ENCODE data around the gene HSPA5. TPM values are rescaled to one million over a fixed set of nuclear protein-coding genes. Genes with fewer than 3 reads are reported as not detected.
A peak's percentile ranks its signal among the peaks of the same experiment; 100 is the strongest.

HSPA5 gene
- total and polyA plus RNA-seq, 8 donors = 270 to 479 (median 334) TPM

DNA sequence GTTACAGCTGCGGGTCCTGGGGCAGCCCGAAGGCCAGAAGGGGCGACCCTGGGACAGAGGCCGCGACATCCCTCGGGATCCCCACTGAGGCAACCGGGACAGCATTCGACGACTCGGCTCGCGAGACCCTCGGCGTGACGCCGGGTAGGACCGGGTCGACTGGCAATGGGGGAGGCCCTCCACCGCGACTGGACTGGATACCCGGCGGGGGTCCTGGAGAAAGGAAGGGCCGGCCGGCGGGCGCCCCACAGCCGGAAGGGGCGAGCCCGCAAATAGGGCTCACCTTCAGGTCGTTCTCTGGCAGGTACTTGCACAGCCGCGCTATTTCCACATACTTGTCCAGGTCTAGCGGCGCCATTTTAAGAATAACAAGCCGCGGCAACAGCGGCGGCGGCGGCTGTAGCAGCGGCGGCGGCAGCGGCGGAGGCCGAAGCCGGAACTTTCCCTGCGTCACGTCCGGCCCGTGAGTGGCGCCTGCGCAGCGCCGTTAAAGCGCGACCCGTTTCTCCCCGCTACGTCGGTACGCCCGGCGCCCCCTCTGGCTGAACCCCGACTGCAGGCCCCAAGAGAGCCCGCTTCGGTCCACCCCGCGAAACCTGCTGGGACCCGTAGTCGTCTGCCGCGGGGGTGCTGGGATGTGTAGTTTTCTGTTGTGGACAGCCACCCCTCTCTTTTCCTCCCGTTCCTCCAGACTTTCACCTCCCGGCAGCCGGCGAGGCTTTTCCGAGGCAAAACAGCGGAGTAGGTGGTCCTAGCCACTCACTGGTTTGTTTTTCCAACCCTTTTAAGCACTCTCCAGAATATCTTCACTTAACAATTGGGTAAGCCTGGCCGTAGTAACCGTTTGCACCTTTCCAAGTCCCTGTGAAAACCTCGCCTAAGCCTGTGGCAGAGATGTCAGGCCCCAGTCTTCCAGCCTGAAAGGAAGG is 51.5 kb downstream of the HSPA5 start, which contains the start of gene PPP6C:
TSS of gene PPP6C (minus strand) at position 443 of the 929 bp plus-strand sequence. CDS start at position 358, 85 bp downstream.
- intact Hi-C loops (cut with DNase I) = no loop called here

DNA sequence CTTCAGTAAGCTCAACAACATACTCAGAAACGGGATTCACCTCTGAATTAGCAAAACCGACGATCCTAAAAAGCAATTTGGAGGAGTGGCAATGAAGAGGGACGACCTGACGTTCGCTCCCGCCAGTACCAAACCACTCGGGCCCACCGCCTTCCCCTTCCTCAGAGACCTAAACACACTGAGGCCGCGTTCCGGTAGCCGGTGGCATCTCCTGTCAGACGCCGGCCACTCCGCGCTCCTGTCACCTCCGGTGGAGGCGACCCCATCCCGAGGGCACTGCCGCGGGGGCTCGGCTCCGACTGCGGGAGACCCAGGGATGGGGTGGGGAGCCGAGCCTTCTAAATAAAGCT is 52.2 kb downstream of the HSPA5 start:
- peak overlapping the region; percentile 89 to 91 for H3K27ac ChIP-seq
- peak overlapping the region; percentile 75 to 99 for H3K4me3 ChIP-seq
- DNase-seq (peak in 2 of 4 donors; percentile 2 to 51), ATAC-seq (peak; percentile 32)
- peaks cover 0 to 11% of the 10 kb centered on the region in 2 donors for H3K36me3 ChIP-seq
- H3K4me1 ChIP-seq = peaks cover 7 to 46% of the 10 kb centered on the region in 2 donors
- H3K27me3 ChIP-seq = no peaks in the 10 kb centered on the region
- TF ChIP-seq, protein P1, sequence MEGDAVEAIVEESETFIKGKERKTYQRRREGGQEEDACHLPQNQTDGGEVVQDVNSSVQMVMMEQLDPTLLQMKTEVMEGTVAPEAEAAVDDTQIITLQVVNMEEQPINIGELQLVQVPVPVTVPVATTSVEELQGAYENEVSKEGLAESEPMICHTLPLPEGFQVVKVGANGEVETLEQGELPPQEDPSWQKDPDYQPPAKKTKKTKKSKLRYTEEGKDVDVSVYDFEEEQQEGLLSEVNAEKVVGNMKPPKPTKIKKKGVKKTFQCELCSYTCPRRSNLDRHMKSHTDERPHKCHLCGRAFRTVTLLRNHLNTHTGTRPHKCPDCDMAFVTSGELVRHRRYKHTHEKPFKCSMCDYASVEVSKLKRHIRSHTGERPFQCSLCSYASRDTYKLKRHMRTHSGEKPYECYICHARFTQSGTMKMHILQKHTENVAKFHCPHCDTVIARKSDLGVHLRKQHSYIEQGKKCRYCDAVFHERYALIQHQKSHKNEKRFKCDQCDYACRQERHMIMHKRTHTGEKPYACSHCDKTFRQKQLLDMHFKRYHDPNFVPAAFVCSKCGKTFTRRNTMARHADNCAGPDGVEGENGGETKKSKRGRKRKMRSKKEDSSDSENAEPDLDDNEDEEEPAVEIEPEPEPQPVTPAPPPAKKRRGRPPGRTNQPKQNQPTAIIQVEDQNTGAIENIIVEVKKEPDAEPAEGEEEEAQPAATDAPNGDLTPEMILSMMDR (IDR thresholded peaks at IDR 0.05) = no peak
- intact Hi-C loops (cut with DNase I) = no loop called here
- no peaks in the 10 kb centered on the region for H3K9me3 ChIP-seq

More for the DNA sequence above, 51.5 kb downstream of the HSPA5 start, which contains the start of gene PPP6C:
- DNase-seq (peak; percentile 95 to 99 (median 98)), ATAC-seq (peak; percentile 99)
- TF ChIP-seq, protein P1 (IDR thresholded peaks at IDR 0.05) = peak; percentile 47 to 85
- H3K27me3 ChIP-seq = no peaks in the 10 kb centered on the region
- H3K27ac ChIP-seq = peak within 1 kb of the TSS; percentile 89 to 91
- H3K36me3 ChIP-seq = peaks cover 0 to 6% of the 10 kb centered on the region in 2 donors
- H3K9me3 ChIP-seq = no peaks in the 10 kb centered on the region
- peak within 1 kb of the TSS; percentile 75 to 99 for H3K4me3 ChIP-seq
- H3K4me1 ChIP-seq = peaks cover 7 to 46% of the 10 kb centered on the region in 2 donors

Other genes starting within 250 kb of the HSPA5 start
- gene SCAI, start 97.8 kb downstream of the HSPA5 start, total RNA-seq = 10 to 100 TPM; 12.7 to 22.7 TPM
- 10 to 100 TPM; 12.8 to 18.0 (median 15.7) TPM for gene SCAI, start 97.8 kb downstream of the HSPA5 start, polyA plus RNA-seq (ENCODE audit: insufficient read length in 6 of 6)
- gene PPP6C, start 51.5 kb downstream of the HSPA5 start, total RNA-seq = 10 to 100 TPM; 43.9 to 47.2 TPM
- 10 to 100 TPM; 39.9 to 50.5 (median 46.1) TPM for gene PPP6C, start 51.5 kb downstream of the HSPA5 start, polyA plus RNA-seq (ENCODE audit: insufficient read length in 6 of 6)
- gene RABEPK, start 40.8 kb downstream of the HSPA5 start, total RNA-seq = 10 to 100 TPM; 13.9 to 18.7 TPM
- gene RABEPK, start 40.8 kb downstream of the HSPA5 start, polyA plus RNA-seq (ENCODE audit: insufficient read length in 6 of 6) = 10 to 100 TPM; 23.2 to 28.4 (median 24.3) TPM
- gene GAPVD1, start 20.5 kb upstream of the HSPA5 start, total RNA-seq = 10 to 100 TPM; 55.1 to 63.5 TPM
- 10 to 100 TPM; 39.1 to 45.0 (median 42.8) TPM for gene GAPVD1, start 20.5 kb upstream of the HSPA5 start, polyA plus RNA-seq (ENCODE audit: insufficient read length in 6 of 6)

Data from left lung (tissue), 10 donors.